Naive thymus-derived CD4-positive, alpha-beta T cell (primary cell): Measurements from ENCODE around the gene SURF1. TPM values are rescaled to one million over a fixed set of nuclear protein-coding genes. Genes with fewer than 3 reads are reported as not detected.

Source experiments
- ATAC-seq: fragments of 150-1000 bp; cut with Tn5 transposase; 2 replicates; pipeline ENCODE4 v1.10.0; 2021; ENCODE audit warnings: mild to moderate bottlenecking, moderate library complexity
- CTCF ChIA-PET: fragments of 350-600 bp; sonication (Branson Sonifier 250); formaldehyde crosslinking; loops from one replicate; lab custom pipeline; 2021; ENCODE audit warnings: antibody characterized with exemption; lab: Charles Lee
- POLR2A ChIA-PET: fragments of 350-600 bp; sonication (Branson Sonifier 250); formaldehyde crosslinking; loops from one replicate; lab custom pipeline; 2021; ENCODE audit warnings: antibody characterized with exemption, inconsistent platforms; lab: Charles Lee
- DNase-seq, 9 donors: peaks; one replicate each; pipeline versions ENCODE4 v3.0.0 to v3.0.0-alpha.2; 2020 to 2022; ENCODE audit warnings: mixed read lengths in 1 of 9
- H3K27ac ChIP-seq: one replicate; pipeline ENCODE4 v1.7.0; 2013; ENCODE audit warnings: mild to moderate bottlenecking, low read depth, low read length, moderate library complexity
- H3K27me3 ChIP-seq, 2 donors: one replicate each; pipeline ENCODE4 v1.7.0; 2013; ENCODE audit warnings: low read length in 2 of 2, mild to moderate bottlenecking in 2 of 2, moderate library complexity in 2 of 2; ENCODE audit not compliant: control insufficient read depth in 2 of 2, insufficient read depth in 2 of 2
- H3K36me3 ChIP-seq, 3 experiments: 1 replicate in 2 of 3; 2 replicates in 1 of 3; pipeline ENCODE4 v1.7.0; 2013; ENCODE audit warnings: low read length in 3 of 3, mild to moderate bottlenecking in 3 of 3, moderate library complexity in 1 of 3; ENCODE audit not compliant: insufficient read depth in 3 of 3, control insufficient read depth in 2 of 3
- H3K4me1 ChIP-seq, 2 donors: one replicate each; pipeline ENCODE4 v1.7.0; 2013; ENCODE audit warnings: low read length in 2 of 2, mild to moderate bottlenecking in 2 of 2, moderate library complexity in 1 of 2; ENCODE audit not compliant: control insufficient read depth in 2 of 2, insufficient read depth in 2 of 2
- H3K4me3 ChIP-seq: 2 replicates; pipeline ENCODE4 v1.7.0; 2013; ENCODE audit warnings: mild to moderate bottlenecking, low read length
- H3K9me3 ChIP-seq, 3 experiments: 1 replicate in 2 of 3; 2 replicates in 1 of 3; pipeline ENCODE4 v1.7.0; 2013; ENCODE audit warnings: low read length in 3 of 3; ENCODE audit not compliant: control insufficient read depth in 2 of 3
- H3K27ac Mint-ChIP-seq, 9 donors: one replicate each; pipeline ENCODE4 v1.8.0; 2020 to 2022; ENCODE audit warnings: mixed read lengths in 9 of 9, mild to moderate bottlenecking in 8 of 9, moderate library complexity in 5 of 9, inconsistent platforms in 2 of 9
- H3K27me3 Mint-ChIP-seq, 5 donors: one replicate each; pipeline ENCODE4 v1.8.0; 2021 to 2022; ENCODE audit warnings: mixed read lengths in 5 of 5, mild to moderate bottlenecking in 1 of 5
- H3K36me3 Mint-ChIP-seq, 5 donors: one replicate each; pipeline ENCODE4 v1.8.0; 2020 to 2022; ENCODE audit warnings: mixed read lengths in 5 of 5, mild to moderate bottlenecking in 3 of 5, inconsistent platforms in 1 of 5
- H3K4me1 Mint-ChIP-seq, 7 donors: one replicate each; pipeline ENCODE4 v1.8.0; 2020 to 2022; ENCODE audit warnings: mixed read lengths in 7 of 7, mild to moderate bottlenecking in 3 of 7, inconsistent platforms in 1 of 7
- H3K4me3 Mint-ChIP-seq, 10 donors: one replicate each; pipeline ENCODE4 v1.8.0; 2020 to 2022; ENCODE audit warnings: mild to moderate bottlenecking in 10 of 10, mixed read lengths in 10 of 10, moderate library complexity in 6 of 10, inconsistent platforms in 2 of 10
- H3K9me3 Mint-ChIP-seq, 11 donors: one replicate each; pipeline ENCODE4 v1.8.0; 2020 to 2022; ENCODE audit warnings: mixed read lengths in 11 of 11, mild to moderate bottlenecking in 4 of 11, inconsistent platforms in 1 of 11, moderate library complexity in 1 of 11
- intact Hi-C, 2 donors: fragments of 100-400 bp; cut with micrococcal nuclease; formaldehyde crosslinking; loops; one replicate each; pipeline ENCODE4 v1.15.1; 2023
- polyA plus RNA-seq, 2 donors: library from polyadenylated mRNA; unstranded; fragments of 300-500 nt; fragmentation: Illumina TruSeq; gene quantifications; one replicate each; pipeline ENCODE4 v1.2.3, GENCODE V29; 2021
- total RNA-seq, 6 experiments: library from RNA in 5 of 6; stranded (reverse) in 5 of 6; gene quantifications; 1 replicate in 5 of 6; 2 replicates in 1 of 6; pipeline ENCODE4 v1.2.3 and lab custom pipeline; 2021 to 2026

SURF1 gene
- total and polyA plus RNA-seq, 7 experiments from 2014 or later: 40.5 to 128 (median 53.3) TPM

DNA sequence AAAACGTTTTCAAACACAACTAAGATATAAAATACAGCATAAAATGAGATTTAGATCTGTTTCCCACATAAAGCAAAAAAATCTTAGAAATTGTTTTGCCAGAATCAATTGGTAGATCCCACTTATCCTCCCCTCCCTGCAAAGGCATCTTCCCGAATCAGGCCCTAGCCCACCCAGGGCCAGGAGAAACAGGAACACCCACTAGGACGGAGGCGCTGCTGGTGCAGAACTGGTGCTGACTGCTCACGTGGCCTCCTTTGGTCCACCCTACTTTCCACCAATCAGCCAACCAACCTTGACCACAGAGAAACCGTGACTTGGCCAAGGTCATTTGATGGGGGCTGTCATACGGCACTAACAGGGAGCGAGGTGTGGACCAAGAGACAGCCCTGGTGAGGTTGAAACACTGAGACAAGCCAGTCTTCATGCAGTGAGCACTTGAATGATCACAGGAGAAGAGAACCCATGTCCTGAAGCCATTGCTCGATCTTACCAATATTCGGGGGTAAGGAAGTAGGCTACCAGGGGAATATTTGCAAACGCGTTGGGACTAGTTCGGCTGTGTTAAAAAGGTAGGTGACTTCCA is 5.3 kb upstream of the SURF1 start:
- Histone ChIP-seq H3K36me3 (peaks cover 31 to 91% (median 32%) of the 10 kb centered on the region in 3 experiments), H3K27ac (no peak overlapping the region), H3K4me3 (no peak overlapping the region), H3K9me3 (no peaks in the 10 kb centered on the region), H3K4me1 (peaks cover 12 to 15% of the 10 kb centered on the region in 2 donors), H3K27me3 (no peaks in the 10 kb centered on the region)
- Mint-ChIP-seq H3K36me3 (peaks cover 9 to 37% (median 13%) of the 10 kb centered on the region in 5 donors), H3K27ac (peak overlapping the region in 2 of 9 donors; percentile 51 to 83), H3K27me3 (no peaks in the 10 kb centered on the region), H3K9me3 (no peaks in the 10 kb centered on the region), H3K4me1 (peaks cover 20 to 34% (median 27%) of the 10 kb centered on the region in 7 donors), H3K4me3 (no peak overlapping the region)
- ATAC-seq: no peak
- no peak for DNase-seq
- ChIA-PET CTCF (interaction anchor here (0.8 kb wide), 1 partner anchor 32 kb away, joined by 3 read pairs; no protein-coding TSS in a partner anchor), POLR2A (interaction anchor here (2.0 to 2.5 kb wide), 2 partner anchors 10 to 12 kb away, joined by 5 to 14 read pairs; no protein-coding TSS in a partner anchor)
- intact Hi-C loops: no loop called here

DNA sequence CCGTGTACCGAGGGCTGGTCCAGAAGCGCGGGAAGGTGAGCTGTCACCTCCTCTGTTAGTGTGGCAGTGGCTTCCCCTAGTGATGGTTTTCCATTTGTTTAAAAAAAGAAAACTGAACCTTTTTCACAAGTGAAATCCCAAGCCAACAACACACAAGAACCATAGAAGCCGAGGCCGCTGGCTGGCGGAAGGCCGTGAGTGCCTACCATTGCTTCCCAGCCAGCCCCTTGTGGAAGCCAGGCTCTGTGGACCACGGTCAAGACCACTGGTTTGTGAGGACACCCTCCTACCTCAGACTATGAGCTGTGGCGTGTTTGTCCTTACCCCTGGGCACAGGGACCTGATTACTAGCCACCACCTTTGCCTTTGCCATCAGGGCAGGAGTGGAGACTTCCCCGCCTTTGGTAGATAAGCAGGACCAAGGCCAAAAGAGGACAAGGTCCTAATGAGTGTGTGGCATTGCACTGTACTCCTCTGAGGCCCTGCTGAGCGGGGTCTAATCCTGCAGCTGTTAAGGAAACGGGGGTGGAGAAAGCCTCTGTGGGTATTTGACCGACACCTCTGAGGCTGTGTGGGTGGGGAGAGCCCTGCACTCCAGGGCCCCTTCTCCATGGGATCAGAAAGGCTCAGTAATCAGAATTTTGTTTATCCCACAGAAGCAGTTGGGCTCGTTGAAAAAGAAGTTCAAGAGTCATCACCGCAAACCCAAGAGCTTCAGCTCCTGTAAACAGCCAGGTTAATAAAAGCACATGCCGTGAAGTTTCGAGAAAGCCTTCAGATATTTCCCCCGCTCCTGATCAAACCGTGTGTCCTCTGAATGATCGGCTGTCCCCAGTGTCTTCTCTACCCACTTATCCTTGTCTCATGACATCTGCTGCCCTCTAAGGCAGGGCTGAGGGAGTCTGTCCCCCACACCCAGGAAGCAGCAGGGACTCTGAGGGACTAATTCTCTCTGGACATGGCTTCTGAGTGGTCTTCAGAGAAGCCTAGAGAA is 4.4 kb upstream of the SURF1 start:
- intact Hi-C loops: no loop called here
- H3K4me3 Mint-ChIP-seq: peak overlapping the region in 1 of 10 donors; percentile 19

DNA sequence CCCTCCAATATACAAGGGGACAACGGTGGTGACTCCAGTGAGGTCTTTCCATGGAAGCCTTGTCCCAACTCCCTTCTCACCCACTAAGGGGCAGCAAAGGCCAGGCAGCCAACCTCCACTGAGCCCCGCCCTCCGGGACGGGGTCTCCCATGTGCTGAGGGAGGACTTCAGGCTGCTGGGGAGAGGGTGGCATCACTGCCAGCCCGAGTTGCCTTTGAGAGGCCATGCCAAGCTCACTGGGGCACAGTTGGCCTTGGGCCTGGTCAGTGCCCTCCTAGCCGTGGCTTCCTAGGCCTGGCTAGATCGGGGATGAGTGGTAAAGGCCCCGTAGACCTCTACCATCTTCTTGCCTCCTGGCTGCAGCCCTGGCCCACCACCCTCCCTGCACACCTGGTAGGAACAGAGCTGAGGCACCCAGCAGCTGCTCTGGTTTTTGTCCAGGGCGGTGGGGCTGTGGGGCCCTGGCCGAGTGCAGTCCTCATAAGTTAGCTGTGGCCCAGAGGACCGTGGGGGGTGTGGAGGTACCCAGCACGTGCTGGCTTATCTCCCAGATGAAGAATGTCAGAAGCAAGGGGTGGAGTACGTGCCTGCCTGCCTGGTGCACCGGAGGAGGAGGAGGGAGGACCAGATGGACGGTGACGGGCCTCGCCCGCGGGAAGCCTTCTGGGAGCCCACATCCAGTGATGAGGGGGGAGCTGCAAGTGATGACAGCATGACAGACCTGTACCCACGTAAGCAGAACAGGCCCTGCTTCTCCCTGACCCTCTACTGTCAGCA is 3.3 kb upstream of the SURF1 start:
- no peak overlapping the region for H3K4me3 ChIP-seq
- DNase-seq (no peak), ATAC-seq (no peak)
- H3K27me3 Mint-ChIP-seq: no peaks in the 10 kb centered on the region
- peak overlapping the region; percentile 91 for H3K27ac ChIP-seq
- peak overlapping the region in 6 of 9 donors; percentile 34 to 84 (median 67) for H3K27ac Mint-ChIP-seq
- H3K27me3 ChIP-seq: no peaks in the 10 kb centered on the region
- no peaks in the 10 kb centered on the region for H3K9me3 ChIP-seq
- peaks cover 20 to 41% (median 29%) of the 10 kb centered on the region in 7 donors for H3K4me1 Mint-ChIP-seq
- CTCF ChIA-PET: interaction anchor here (3.4 kb wide), 1 partner anchor 12 kb away, joined by 14 read pairs; no protein-coding TSS in a partner anchor
- no peaks in the 10 kb centered on the region for H3K9me3 Mint-ChIP-seq
- peaks cover 9 to 31% (median 13%) of the 10 kb centered on the region in 5 donors for H3K36me3 Mint-ChIP-seq
- POLR2A ChIA-PET: interaction anchor here (1.2 to 10.5 kb wide), 2 partner anchors 10 kb away, joined by 4 to 185 read pairs; partner anchors contain the start of gene SURF4
- peaks cover 12 to 24% of the 10 kb centered on the region in 2 donors for H3K4me1 ChIP-seq
- H3K4me3 Mint-ChIP-seq: peak overlapping the region in 4 of 10 donors; percentile 3 to 76 (median 38)
- intact Hi-C loops: loop anchor here (5.0 kb wide), 3 partner anchors 172 to 237 kb away; partner anchors contain the start of gene RALGDS (in 1 of the 2)
- H3K36me3 ChIP-seq: peaks cover 13 to 74% (median 22%) of the 10 kb centered on the region in 3 experiments

More for the DNA sequence above, 4.4 kb upstream of the SURF1 start:
- Histone ChIP-seq H3K27ac (no peak overlapping the region), H3K4me1 (peaks cover 12 to 17% of the 10 kb centered on the region in 2 donors), H3K36me3 (peaks cover 24 to 84% (median 31%) of the 10 kb centered on the region in 3 experiments), H3K27me3 (no peaks in the 10 kb centered on the region), H3K4me3 (no peak overlapping the region), H3K9me3 (no peaks in the 10 kb centered on the region)
- DNase-seq: no peak
- Mint-ChIP-seq H3K36me3 (peaks cover 9 to 33% (median 13%) of the 10 kb centered on the region in 5 donors), H3K9me3 (no peaks in the 10 kb centered on the region), H3K4me1 (peaks cover 16 to 31% (median 26%) of the 10 kb centered on the region in 7 donors), H3K27ac (peak overlapping the region in 5 of 9 donors; percentile 10 to 44 (median 34)), H3K27me3 (no peaks in the 10 kb centered on the region)
- ChIA-PET CTCF (no interaction called here), POLR2A (no interaction called here)
- ATAC-seq: no peak

DNA sequence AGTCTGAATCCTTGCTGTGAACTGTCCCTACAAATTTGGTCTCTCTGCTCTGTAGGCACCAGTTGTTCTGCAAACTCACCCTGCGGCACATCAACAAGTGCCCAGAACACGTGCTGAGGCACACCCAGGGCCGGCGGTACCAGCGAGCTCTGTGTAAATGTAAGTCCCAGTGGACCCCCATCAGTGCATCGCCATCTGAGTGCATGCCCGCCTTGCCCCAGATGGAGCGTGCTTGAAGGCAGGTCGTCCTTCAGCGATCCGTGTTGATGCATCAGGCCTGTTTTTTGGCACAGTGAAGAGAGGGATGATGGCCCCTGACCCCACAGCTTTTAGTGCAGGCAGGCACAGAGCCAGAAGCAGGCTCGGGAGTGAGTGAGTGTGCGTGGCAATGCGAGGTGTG is 1.4 kb upstream of the SURF1 start:
- Mint-ChIP-seq H3K36me3 (peaks cover 3 to 26% (median 12%) of the 10 kb centered on the region in 5 donors), H3K27me3 (no peaks in the 10 kb centered on the region), H3K4me3 (peak overlapping the region; percentile 75 to 94 (median 88)), H3K9me3 (no peaks in the 10 kb centered on the region), H3K4me1 (peaks cover 18 to 42% (median 28%) of the 10 kb centered on the region in 7 donors), H3K27ac (peak overlapping the region in 8 of 9 donors; percentile 26 to 82 (median 74))
- Histone ChIP-seq H3K4me3 (peak overlapping the region; percentile 64), H3K27ac (peak overlapping the region; percentile 91), H3K27me3 (no peaks in the 10 kb centered on the region), H3K9me3 (no peaks in the 10 kb centered on the region), H3K4me1 (peaks cover 12 to 28% of the 10 kb centered on the region in 2 donors), H3K36me3 (peaks cover 9 to 76% (median 20%) of the 10 kb centered on the region in 3 experiments)
- ATAC-seq: no peak
- ChIA-PET POLR2A (interaction anchor here (1.0 to 10.5 kb wide), 8 partner anchors 11 to 122 kb away, joined by 3 to 185 read pairs (median 7); partner anchors contain the start of genes MED22, RPL7A, SURF4 and SURF6), CTCF (interaction anchor here (0.6 to 3.4 kb wide), 2 partner anchors 14 to 165 kb away, joined by 4 to 14 read pairs; no protein-coding TSS in a partner anchor)
- DNase-seq: no peak
- intact Hi-C loops: loop anchor here (2.0 to 5.0 kb wide), 5 partner anchors 13 to 235 kb away; partner anchors contain the start of gene RALGDS (in 1 of the 2)

DNA sequence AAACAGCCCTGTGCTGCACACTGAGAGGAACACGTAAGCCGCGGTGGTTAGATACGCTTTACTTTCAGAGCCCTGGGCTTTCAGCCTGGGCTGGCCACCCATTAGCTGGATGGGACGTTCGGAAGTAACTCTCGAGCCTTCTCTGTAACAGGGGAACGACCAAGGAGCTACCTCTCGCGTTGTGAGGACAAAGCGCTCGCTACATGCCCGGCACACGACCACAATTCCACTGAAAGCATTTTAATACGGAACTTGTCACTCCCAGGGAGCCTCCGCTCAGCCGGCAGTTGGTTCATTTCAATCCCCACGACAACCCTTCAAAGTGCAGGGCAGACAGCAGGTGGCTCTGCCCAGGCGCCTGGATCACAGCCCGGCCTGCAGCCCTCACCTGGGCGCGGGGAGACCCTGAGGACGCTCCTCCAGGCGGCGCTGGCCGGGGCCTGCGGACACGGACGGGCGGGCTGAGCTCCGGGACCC is 368 bp downstream of the SURF1 start:
- peaks cover 0 to 29% (median 15%) of the 10 kb centered on the region in 5 donors for H3K36me3 Mint-ChIP-seq
- H3K4me1 Mint-ChIP-seq: peaks cover 20 to 42% (median 28%) of the 10 kb centered on the region in 7 donors
- intact Hi-C loops: loop anchor here (1.0 to 5.0 kb wide), 12 partner anchors 8 to 234 kb away; partner anchors contain the start of genes MED22 (in 2 of the 2), RPL7A (in 2 of the 2), SLC2A6 (in 2 of the 2) and STKLD1 (in 2 of the 2)
- no peaks in the 10 kb centered on the region for H3K9me3 ChIP-seq
- no peaks in the 10 kb centered on the region for H3K27me3 ChIP-seq
- no peaks in the 10 kb centered on the region for H3K27me3 Mint-ChIP-seq
- no peaks in the 10 kb centered on the region for H3K9me3 Mint-ChIP-seq
- DNase-seq (no peak), ATAC-seq (peak; percentile 55)
- peak overlapping the region; percentile 63 for H3K4me3 ChIP-seq
- peaks cover 15 to 76% (median 18%) of the 10 kb centered on the region in 3 experiments for H3K36me3 ChIP-seq
- H3K4me1 ChIP-seq: peaks cover 12 to 28% of the 10 kb centered on the region in 2 donors
- peak overlapping the region; percentile 80 to 94 (median 89) for H3K4me3 Mint-ChIP-seq
- POLR2A ChIA-PET: interaction anchor here (0.6 to 10.5 kb wide), 11 partner anchors 9 to 809 kb away, joined by 3 to 185 read pairs (median 5); partner anchors contain the start of genes CACFD1, GTF3C5, MED22 and RNU6ATAC
- peak overlapping the region; percentile 91 for H3K27ac ChIP-seq
- H3K27ac Mint-ChIP-seq: peak overlapping the region; percentile 72 to 91 (median 84)
- CTCF ChIA-PET: interaction anchor here (0.7 to 1.3 kb wide), 5 partner anchors 8 to 171 kb away, joined by 3 to 11 read pairs (median 4); partner anchors contain the start of genes MED22 and RPL7A
